Cardiac fibroblast (primary cell): ENCODE measurements around the gene APC2.

Experiments
- DNase-seq, 2 donors: peaks; one replicate each; pipeline versions ENCODE4 v3.0.0 to v3.0.0-alpha.2; 2010; ENCODE audit warnings: low read depth in 2 of 2
- H3K4me3 ChIP-seq, 2 donors: replicated peaks in 1 of 2; 1 replicate in 1 of 2; 2 replicates in 1 of 2; pipeline ENCODE4 v1.5.1; 2011; ENCODE audit warnings: low read depth in 2 of 2, low read length in 2 of 2, mild to moderate bottlenecking in 2 of 2, moderate library complexity in 1 of 2
- TF ChIP-seq, protein P1 (sequence below): IDR thresholded peaks from one replicate; pipeline ENCODE4 v1.5.1; 2011; ENCODE audit warnings: low read depth, mild to moderate bottlenecking, low read length, inconsistent platforms

Gene APC2

DNA sequence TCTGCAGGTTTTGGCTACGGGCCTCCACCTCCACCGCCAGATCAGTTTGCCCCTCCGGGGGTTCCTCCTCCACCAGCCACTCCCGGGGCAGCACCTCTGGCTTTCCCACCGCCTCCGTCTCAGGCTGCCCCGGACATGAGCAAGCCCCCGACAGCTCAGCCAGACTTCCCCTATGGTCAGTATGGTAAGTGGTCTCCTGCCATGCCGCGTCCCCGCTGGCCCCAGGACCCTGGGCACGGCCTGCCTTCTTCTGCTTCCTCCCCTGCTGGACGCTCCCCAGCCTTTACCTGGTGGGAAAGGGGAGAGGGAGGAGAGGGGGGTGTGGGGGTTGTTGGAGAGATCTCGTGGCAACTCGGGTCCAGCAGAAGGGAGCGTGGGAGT is 17.4 kb upstream of the APC2 start:
- TF ChIP-seq, protein P1, sequence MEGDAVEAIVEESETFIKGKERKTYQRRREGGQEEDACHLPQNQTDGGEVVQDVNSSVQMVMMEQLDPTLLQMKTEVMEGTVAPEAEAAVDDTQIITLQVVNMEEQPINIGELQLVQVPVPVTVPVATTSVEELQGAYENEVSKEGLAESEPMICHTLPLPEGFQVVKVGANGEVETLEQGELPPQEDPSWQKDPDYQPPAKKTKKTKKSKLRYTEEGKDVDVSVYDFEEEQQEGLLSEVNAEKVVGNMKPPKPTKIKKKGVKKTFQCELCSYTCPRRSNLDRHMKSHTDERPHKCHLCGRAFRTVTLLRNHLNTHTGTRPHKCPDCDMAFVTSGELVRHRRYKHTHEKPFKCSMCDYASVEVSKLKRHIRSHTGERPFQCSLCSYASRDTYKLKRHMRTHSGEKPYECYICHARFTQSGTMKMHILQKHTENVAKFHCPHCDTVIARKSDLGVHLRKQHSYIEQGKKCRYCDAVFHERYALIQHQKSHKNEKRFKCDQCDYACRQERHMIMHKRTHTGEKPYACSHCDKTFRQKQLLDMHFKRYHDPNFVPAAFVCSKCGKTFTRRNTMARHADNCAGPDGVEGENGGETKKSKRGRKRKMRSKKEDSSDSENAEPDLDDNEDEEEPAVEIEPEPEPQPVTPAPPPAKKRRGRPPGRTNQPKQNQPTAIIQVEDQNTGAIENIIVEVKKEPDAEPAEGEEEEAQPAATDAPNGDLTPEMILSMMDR: no peak
- no peak overlapping the region for H3K4me3 ChIP-seq
- no peak for DNase-seq

DNA sequence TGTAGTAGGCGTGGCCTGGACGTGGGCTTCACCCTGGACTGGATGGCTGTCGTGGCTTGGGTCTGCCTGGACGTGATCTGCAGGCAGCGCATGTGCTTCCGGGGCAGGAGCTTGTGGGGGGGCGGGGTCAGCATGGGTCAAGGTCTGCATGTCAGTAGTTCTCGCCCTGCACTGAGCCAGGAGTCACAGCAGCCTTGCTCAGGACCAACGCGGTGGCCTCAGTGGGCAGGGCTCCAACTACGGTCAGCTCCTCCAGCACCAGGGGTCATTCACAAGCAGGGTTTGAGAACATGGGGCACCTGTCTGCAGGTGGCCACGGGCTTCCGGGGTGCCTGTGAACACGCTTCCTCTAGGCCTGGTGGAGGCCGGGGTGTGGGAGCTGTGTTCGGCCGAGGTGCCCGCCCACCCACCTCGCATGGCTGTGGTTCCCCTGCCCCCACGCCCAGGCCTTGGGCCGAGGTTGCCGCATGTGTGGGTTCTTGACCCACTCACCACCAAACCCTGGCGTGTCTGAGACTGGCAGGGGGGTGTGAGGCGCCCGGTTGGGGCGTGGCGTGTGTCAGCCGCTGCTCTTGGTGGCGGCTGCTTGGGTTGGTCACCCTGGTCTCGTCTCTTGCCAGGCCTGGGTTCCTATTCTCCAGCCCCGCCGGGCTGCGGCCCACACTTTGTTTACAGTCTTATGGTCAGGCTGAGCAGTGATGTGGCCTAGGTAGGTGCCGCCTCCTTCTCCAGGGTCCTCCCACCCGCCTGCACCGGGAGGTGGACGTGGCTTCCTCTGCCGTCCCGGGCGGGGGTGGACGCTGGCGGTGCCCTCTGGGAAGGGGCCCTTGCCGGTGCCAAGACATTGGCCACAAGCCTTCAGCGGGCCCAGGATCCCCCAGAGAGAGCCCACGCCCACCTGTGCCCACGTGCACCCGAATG is 16.5 kb upstream of the APC2 start:
- TF ChIP-seq, protein P1: no peak
- H3K4me3 ChIP-seq: no peak overlapping the region
- no peak for DNase-seq

DNA sequence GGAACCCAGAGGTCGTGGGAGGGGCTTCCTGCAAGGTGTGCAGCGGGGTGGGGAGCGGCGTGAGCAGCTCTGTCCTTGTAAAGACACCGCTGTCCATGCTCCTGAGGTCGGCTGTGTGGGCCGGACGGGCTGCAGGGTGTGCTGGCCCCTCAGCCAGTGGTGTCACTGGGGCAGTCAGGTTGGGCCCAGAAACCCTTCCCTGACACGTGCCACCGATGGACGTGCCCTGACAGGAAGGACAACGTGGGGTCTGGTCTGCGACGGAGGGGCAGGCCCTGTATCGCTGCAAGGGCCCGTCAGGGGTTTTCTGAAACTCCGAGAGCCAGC is 15.9 kb upstream of the APC2 start:
- DNase-seq: no peak
- H3K4me3 ChIP-seq: no peak overlapping the region
- TF ChIP-seq, protein P1: no peak

DNA sequence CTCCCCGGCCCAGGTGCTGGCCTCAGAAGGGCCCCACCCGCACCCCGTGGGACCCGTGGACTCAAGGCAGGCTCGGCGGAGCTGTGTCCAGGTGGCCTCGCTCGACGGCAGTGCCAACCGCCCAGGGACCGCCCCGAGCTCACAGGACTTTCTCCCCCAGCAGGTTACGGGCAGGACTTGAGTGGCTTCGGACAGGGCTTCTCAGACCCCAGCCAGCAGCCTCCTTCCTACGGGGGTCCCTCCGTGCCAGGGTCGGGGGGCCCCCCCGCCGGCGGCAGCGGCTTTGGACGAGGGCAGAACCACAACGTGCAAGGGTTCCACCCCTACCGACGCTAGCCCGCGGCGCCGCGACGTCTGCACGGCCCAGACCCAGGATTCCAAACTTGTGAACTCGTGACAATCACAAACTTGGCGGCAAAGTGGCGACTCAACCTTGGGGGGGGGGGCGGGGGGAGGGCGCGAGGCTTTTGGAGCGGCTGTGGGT is 15.3 kb upstream of the APC2 start:
- no peak for DNase-seq
- H3K4me3 ChIP-seq: no peak overlapping the region
- TF ChIP-seq, protein P1: no peak

DNA sequence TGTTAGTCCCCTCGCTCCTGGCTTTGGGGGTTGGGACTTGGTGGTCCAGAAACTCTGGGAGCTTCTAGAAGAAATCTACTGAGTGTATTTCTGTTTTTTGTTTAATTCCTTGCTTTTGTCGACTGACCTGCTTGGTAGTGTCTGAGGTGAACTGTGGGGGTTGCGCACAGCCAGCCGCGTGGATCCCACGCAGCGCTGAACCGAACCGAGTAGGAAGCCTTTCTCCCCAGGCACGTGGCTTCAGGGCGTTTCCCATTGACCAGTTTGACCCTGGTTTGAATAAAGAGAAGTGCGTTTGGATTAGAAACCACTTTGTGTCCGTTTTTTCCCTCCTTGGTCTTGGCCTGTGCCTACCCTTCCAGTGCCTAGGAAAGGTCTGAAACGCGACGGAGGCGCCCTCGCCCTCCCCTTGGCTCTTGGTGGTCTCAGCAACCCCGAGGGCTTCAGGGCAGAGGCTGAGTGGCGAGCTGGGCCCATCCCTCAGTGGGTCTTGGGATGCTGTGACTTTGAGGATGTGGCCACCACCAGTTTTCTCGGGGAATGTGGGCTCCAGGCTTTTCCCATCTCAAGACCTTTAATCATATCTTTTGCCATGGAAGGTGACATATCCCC is 14.4 kb upstream of the APC2 start:
- TF ChIP-seq, protein P1: no peak
- DNase-seq: no peak
- H3K4me3 ChIP-seq: no peak overlapping the region

DNA sequence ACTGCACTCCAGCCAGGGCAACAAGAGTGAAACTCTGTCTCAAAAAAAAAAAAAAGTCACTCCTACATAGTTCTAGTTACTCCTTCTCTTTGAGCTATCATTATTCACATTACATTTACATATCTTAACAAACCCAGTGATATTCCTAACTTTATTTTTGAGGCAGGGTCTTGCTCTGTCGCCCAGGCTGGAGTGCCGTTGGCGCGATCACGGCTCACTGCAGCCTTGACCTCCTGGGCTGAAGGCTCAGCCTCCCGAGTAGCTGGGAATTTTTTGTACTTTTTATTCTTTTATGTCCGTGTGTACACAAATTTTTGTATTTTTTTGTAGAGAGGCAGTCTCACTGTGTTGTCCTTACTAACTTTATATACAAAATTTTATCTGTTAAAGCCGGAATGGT is 12.3 kb upstream of the APC2 start:
- no peak for DNase-seq
- TF ChIP-seq, protein P1: no peak
- H3K4me3 ChIP-seq: no peak overlapping the region
